Ramos (cell line): ENCODE measurements around the gene ZNHIT2.
"Not testable (repeated sequence)": the region's sequence is repeated elsewhere in the genome, so short reads cannot be mapped to it uniquely, and the experiment has no call there.

Source experiments
- in situ Hi-C: fragments of 300-500 bp; cut with MboI; formaldehyde crosslinking; loops from one replicate; pipeline ENCODE4 v1.14.3; 2022; ENCODE audit warnings: low sequenced_read_pairs; ENCODE audit not compliant: unreplicated experiment

Gene ZNHIT2

GRCh38 chr11:65117206-65118096, at the start of gene ZNHIT2:
Gene ZNHIT2, minus strand, starts transcription at chr11:65117701. Its CDS starts 48 bp downstream, at chr11:65117653.
- in situ Hi-C loops = no loop called here

- in situ Hi-C loops = no loop called here
These were observed 49.4 kb upstream of the ZNHIT2 start for GRCh38 chr11:65166893-65167292.

- in situ Hi-C loops = no loop called here
These were observed 48.2 kb upstream of the ZNHIT2 start for GRCh38 chr11:65165410-65166317.

DNA sequence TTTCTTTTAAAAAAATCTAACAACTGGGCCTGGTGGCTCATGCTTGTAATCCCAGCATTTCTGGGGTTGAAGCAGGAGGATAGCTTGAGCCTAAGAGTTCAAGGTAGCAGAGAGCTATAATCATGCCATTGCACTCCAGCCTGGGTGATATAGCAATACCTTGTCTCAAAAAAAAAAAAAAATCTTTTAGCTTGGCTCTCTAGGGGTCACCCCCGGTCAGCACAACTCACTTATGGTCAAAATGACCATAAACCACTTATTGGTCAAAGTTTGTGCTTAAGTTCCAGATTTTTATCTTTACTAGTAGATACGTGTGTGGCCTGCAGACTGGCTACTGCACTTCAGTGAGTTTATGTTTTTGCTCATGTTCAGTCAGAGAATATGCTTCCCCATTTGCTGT, 46.2 kb upstream of the ZNHIT2 start:
- in situ Hi-C loops = no loop called here

- in situ Hi-C loops = no loop called here
These were observed 43.1 kb upstream of the ZNHIT2 start for GRCh38 chr11:65160643-65161042.

DNA sequence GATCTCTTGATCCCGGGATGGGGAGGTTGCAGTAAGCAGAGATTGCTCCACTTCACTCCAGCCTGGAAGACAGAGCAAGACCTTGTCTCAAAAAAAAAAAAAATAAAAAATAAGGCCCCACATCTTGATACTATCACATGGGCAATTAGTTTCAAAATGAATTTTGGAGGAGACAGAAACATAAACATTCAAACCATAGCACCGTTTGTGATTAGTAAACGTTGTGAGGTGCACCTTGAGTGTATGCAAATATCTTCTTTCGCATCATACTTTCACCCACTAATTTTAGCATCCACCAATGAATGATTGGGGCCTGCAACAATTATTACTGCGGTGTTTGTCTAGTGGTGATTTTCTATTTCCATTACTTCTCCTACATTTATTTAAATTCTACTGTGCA, 41.5 kb upstream of the ZNHIT2 start:
- in situ Hi-C loops = no loop called here

- in situ Hi-C loops = no loop called here
These were observed 39.8 kb upstream of the ZNHIT2 start for GRCh38 chr11:65157336-65157735.

- in situ Hi-C loops = no loop called here
These were observed 39.4 kb upstream of the ZNHIT2 start for GRCh38 chr11:65156926-65157325.

DNA sequence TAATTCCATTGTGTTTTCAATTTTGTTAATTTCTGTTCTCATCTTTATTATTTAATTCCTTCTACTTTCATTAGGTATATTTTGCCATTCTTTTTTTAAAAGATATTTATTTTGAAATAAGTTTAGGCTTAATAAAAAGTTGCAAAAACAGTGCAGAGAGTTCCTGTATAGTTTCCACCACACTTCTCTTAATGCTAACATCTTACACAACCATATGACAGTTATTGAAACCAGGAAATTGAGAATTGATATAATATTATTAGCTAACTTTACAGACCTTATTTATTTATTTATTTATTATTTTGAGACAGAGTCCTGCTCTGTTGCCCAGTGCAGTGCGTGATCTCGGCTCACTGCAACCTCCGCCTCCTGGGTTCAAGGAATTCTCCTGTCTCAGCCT, 38.8 kb upstream of the ZNHIT2 start:
- in situ Hi-C loops = no loop called here

GRCh38 chr11:65152122-65152521, 34.6 kb upstream of the ZNHIT2 start:
- in situ Hi-C loops = no loop called here

GRCh38 chr11:65151331-65151899, 33.9 kb upstream of the ZNHIT2 start:
- in situ Hi-C loops = no loop called here

DNA sequence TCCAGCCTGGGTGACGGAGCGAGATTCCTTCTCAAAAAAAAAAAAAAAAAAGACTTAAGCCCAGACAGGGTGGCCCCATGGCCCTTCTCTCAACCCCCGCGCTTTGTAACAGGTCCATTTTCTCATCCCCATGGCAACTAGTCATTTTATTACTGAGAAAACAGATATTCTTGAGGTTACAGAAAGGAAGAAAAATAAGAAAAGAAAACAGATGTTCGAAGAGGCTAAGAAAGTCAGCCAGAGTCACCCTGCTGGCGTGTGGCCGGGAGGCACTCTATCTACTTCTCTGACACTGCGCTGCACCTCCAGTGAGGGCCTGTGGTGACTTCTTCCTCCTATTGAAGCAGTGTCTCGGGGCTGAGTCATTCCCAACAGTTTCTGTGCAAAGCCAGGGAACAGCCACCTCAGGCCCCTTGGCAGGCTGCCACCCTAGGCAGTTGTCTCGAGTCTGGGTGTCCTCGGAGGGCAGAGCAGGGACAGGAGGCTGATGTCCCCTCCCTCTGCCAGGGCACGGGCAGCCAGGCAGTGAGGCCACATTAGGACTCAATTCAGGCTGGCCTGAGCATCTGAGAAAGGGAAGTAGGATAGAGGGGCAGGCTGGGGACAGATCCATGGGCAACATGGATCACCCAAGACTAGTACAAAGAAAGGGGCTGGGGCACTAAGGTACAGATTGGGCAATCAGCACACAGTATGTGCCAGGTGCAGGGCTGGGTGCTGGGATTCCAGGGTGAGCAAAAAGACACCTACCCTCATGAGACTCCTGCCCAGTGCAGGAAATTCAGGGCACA, 33.2 kb upstream of the ZNHIT2 start:
- in situ Hi-C loops = no loop called here

DNA sequence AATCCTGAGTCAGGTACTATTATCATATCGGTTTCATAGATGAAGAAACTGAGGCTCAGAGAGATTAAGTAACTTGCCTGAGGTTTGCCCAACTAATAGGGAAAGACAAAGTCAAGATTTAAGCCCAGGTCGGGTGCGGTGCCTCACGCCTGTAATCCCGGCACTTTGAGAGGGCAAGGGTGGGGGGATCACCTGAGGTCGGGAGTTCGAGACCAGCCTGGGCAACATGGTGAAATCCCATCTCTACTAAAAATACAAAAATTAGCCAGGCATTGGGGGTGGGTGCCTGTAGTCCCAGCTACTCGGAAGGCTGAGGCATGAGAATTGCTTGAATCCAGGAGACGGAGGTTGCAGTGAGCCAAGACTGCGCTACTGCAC, 32.6 kb upstream of the ZNHIT2 start:
- in situ Hi-C loops = not testable (repeated sequence)

DNA sequence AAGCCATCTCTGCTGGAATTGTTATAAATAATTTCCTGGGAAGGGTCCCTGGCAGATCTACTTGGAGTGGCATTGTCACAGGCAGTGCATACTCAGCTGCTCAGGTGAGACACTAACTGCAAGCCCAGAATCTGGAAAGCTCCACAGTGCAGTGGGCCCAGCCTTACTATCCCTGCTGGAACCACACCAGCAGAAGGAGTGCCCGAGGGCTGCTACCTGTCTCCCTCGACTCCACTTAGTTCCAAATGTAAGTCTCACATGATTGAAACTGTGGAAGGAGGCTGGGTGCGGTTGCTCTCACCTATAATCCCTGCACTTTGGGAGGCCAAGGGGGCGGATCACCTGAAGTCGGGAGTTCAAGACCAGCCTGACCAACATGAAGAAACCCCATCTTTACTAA, 31.2 kb upstream of the ZNHIT2 start:
- in situ Hi-C loops = loop anchor here (25.0 kb wide), 1 partner anchor 911 kb away; the partner anchor contains the start of genes DNAJC4, FKBP2, NUDT22 and PPP1R14B

GRCh38 chr11:65147352-65148075, 30.0 kb upstream of the ZNHIT2 start:
- in situ Hi-C loops = loop anchor here (25.0 kb wide), 1 partner anchor 910 kb away; the partner anchor contains the start of genes DNAJC4, FKBP2, NUDT22 and PPP1R14B

DNA sequence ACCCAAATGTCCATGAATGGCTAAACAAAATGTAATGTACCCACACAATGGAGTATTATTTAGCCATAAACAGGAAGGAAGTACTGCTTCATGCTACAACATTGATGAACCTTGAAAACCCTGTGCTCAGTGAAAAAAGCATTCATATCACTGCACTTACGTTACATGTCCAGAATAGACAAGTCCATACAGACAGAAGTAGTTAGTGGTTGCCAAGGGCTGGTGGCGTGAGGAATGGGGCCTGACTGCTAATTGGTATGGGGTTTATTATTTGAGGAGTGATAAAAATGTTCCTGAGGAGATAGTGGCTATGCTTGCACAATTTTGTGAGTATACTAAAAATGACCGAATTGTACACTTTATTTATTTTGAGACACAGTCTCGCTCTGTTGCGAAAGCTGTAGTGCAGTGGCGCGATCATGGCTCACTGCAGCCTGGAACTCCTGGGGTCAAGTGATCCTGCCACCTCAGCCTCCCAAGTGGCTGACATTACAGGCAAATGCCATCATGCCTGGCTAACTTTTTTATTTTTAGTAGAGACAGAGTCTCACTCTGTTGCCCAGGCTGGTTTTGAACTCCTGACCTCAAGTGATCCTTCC, 24.5 kb upstream of the ZNHIT2 start:
- in situ Hi-C loops = loop anchor here (25.0 kb wide), 1 partner anchor 905 kb away; the partner anchor contains the start of genes DNAJC4, FKBP2, NUDT22 and PPP1R14B

- in situ Hi-C loops = loop anchor here (25.0 kb wide), 1 partner anchor 899 kb away; the partner anchor contains the start of genes DNAJC4, FKBP2, NUDT22 and PPP1R14B
These were observed 19.1 kb upstream of the ZNHIT2 start for GRCh38 chr11:65136515-65137096.

DNA sequence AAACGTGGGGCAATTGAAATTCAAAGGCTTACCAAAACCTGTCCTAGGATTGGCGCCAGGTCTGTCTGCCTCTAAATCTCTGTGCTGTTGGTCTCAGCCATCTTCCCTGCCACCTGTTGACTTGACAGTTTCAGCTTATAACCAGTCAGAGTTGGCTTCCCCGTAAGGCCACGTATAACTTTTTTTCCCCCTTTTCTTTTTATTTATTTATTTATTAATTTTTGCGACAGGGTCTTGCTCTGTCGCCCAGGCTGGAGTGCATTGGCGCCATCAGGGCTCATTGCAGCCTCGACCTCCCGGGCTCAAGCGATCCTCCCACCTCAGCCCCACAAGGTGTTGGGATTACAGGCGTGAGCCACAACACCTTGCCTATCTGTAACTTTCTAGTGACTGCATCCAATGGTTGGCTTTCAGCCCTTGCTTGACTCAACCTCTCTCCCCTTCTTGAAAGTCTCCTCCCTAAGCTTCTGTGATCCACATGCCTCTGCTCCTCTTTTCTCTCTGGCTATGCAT, 18.2 kb upstream of the ZNHIT2 start:
- in situ Hi-C loops = loop anchor here (25.0 kb wide), 1 partner anchor 898 kb away; the partner anchor contains the start of genes DNAJC4, FKBP2, NUDT22 and PPP1R14B
